ENCODE data around the gene RNF121. TPM values are rescaled to one million over a fixed set of nuclear protein-coding genes. Genes with fewer than 3 reads are reported as not detected.

The RNF121 gene
- total RNA-seq, 2 donors from 2014 or later: 34.4 to 45.5 TPM

DNA sequence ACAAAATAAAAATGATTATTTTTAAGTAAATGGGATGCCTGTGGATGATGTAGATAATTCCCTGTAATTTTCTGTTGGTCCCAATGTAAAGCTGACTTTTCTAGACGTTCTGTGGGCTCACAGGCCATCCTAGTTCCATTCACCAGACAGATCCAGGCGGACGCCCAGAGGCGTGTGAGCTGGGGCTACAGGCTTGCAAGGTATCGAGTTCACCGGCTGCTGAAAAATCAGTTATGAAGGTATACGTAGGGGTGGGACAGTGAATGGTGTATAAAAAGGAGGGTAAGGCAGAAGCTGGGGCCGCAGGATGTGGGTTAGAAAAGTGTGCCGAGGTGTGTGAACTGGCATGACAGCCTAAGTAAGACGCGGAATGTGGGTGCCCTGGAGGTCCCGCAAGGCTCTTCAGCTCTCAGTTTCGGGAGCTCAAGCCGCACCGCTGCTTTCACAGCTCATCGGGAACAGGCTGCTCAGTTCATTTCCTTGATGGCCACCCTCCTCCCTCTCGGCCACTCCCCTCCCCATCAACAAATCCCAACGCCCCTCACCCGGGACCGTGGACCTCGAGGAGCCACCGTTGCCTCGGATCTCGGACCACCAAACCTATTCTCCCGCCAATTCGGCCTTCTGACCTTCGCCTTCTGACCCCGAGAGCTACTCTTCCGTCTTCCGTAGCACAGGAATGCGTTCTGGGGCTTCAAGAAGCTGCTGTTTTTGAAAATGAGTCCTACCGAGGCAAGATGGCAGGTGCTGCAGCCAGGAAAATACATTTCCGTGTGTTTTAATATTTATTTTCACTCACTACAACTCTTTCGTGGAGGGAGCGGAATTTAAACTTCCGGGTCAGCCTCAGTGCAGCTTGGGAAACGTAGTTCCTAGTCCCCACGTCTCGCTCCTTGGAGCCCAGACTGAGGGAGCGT lies 768 bp upstream of the RNF121 start, which contains the start of gene XNDC1N:
Gene XNDC1N, minus strand, starts transcription at position 775 of the 917 bp plus-strand sequence. CDS start 5,241 bp downstream, outside the sequence.
- ATAC-seq (peak; percentile 88 to 91), DNase-seq (ENCODE audit: low spot score) (peak; percentile 80)
- Mint-ChIP-seq H3K4me1 (ENCODE audit: low read depth in 2 of 2) (peaks cover 35 to 39% of the 10 kb centered on the region in 2 donors), H3K27ac (peak within 1 kb of the TSS; percentile 97 to 99), H3K36me3 (no peaks in the 10 kb centered on the region), H3K9me3 (no peaks in the 10 kb centered on the region), H3K4me3 (peak within 1 kb of the TSS; percentile 92), H3K27me3 (no peaks in the 10 kb centered on the region)

DNA sequence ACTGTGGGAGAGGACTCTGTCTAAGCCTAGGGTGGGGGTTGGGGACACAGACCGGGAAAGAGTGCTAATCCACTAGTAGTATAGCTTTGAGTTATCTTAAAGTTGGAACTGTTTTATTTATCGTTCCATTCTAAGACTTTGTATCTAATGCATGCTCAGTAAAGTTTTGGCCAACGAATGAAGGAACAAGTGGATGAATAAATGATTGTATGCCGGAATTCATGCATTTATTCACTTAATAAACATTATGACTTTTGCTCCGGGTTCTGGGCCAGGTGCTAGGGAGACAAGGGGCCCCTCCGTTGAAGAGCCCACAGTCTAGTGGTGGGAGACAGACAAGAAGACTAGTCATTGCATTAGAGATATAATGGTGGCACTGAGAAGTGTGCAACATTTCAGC lies 645 bp downstream of the RNF121 start:
- Mint-ChIP-seq H3K4me1 (ENCODE audit: low read depth in 2 of 2) (peaks cover 45 to 49% of the 10 kb centered on the region in 2 donors), H3K27ac (peak overlapping the region; percentile 97 to 99), H3K4me3 (peak overlapping the region; percentile 92), H3K36me3 (no peaks in the 10 kb centered on the region), H3K27me3 (no peaks in the 10 kb centered on the region), H3K9me3 (no peaks in the 10 kb centered on the region)
- DNase-seq (ENCODE audit: low spot score): no peak
- no peak for ATAC-seq

- H3K9me3 Mint-ChIP-seq: no peaks in the 10 kb centered on the region
- no peaks in the 10 kb centered on the region for H3K27me3 Mint-ChIP-seq
- H3K4me1 Mint-ChIP-seq (ENCODE audit: low read depth in 2 of 2): peaks cover 47 to 50% of the 10 kb centered on the region in 2 donors
- H3K36me3 Mint-ChIP-seq: no peaks in the 10 kb centered on the region
- DNase-seq (ENCODE audit: low spot score) (no peak), ATAC-seq (no peak)
- H3K27ac Mint-ChIP-seq: peak overlapping the region; percentile 97 to 99
- peak overlapping the region; percentile 92 for H3K4me3 Mint-ChIP-seq
Measured at GRCh38 chr11:71930556-71931244, 1.9 kb downstream of the RNF121 start.

GRCh38 chr11:71931245-71931602 lies 2.4 kb downstream of the RNF121 start:
- ATAC-seq: no peak
- Mint-ChIP-seq H3K9me3 (no peaks in the 10 kb centered on the region), H3K27me3 (no peaks in the 10 kb centered on the region), H3K27ac (no peak overlapping the region), H3K36me3 (no peaks in the 10 kb centered on the region), H3K4me3 (peak overlapping the region; percentile 92), H3K4me1 (ENCODE audit: low read depth in 2 of 2) (peaks cover 47 to 50% of the 10 kb centered on the region in 2 donors)
- no peak for DNase-seq (ENCODE audit: low spot score)

DNA sequence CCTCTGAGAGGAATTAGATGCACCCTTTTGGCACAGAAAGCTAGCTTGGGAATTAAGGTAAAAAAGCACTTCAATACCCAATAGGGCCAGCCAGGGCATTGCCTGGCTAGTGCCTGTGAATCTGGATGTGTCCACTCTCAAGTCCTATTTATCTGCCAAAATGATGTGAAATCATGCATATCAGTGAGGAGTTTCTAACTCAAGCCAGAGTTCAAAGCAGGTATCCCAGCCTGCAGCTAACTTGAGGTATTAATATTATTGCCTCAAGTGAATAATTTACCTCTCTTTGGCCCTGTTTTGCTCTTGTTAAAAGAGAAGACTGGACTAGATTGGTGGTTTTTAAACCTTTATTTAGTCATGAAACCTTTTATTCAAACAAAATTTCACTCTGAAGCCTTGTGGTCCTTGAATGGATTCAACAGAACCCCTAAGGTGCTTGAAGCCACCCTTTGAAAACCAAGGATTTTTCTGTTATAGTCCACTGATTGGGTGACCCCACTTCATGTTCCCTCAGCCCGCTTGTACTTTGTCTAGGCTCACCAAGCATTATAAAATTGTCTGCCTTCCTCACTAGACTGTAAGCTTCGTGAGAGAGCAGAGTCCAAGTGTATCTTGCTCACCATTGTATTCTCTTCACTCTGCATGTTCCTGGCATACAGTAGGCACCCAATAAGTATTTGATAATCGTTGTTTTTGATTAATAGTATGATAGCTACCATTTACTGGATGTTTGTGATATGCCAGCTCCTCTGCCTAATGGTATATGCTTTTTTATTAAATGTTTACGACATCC lies 4.5 kb downstream of the RNF121 start:
- H3K36me3 Mint-ChIP-seq: peaks cover 4% of the 10 kb centered on the region
- no peaks in the 10 kb centered on the region for H3K27me3 Mint-ChIP-seq
- DNase-seq (ENCODE audit: low spot score) (no peak), ATAC-seq (no peak)
- no peaks in the 10 kb centered on the region for H3K9me3 Mint-ChIP-seq
- peak overlapping the region in 1 of 2 donors; percentile 50 for H3K27ac Mint-ChIP-seq
- H3K4me1 Mint-ChIP-seq (ENCODE audit: low read depth in 2 of 2): peaks cover 43 to 48% of the 10 kb centered on the region in 2 donors
- H3K4me3 Mint-ChIP-seq: no peak overlapping the region

- H3K27ac Mint-ChIP-seq: peak overlapping the region; percentile 9 to 50
- peak in 1 of 2 donors; percentile 72 for ATAC-seq
Measured at GRCh38 chr11:71934213-71934612, 5.4 kb downstream of the RNF121 start.

GRCh38 chr11:71935338-71935925 lies 6.6 kb downstream of the RNF121 start:
- peaks cover 4% of the 10 kb centered on the region for H3K36me3 Mint-ChIP-seq
- H3K27ac Mint-ChIP-seq: no peak overlapping the region
- DNase-seq (ENCODE audit: low spot score) (no peak), ATAC-seq (no peak)
- no peaks in the 10 kb centered on the region for H3K9me3 Mint-ChIP-seq
- no peak overlapping the region for H3K4me3 Mint-ChIP-seq
- H3K27me3 Mint-ChIP-seq: no peaks in the 10 kb centered on the region
- H3K4me1 Mint-ChIP-seq (ENCODE audit: low read depth in 2 of 2): peaks cover 28% of the 10 kb centered on the region in 2 donors

More at GRCh38 chr11:71934213-71934612, 5.4 kb downstream of the RNF121 start:
- H3K4me1 Mint-ChIP-seq (ENCODE audit: low read depth in 2 of 2): peaks cover 40% of the 10 kb centered on the region in 2 donors
- no peaks in the 10 kb centered on the region for H3K27me3 Mint-ChIP-seq
- no peaks in the 10 kb centered on the region for H3K9me3 Mint-ChIP-seq
- H3K4me3 Mint-ChIP-seq: peak overlapping the region; percentile 4
- DNase-seq (ENCODE audit: low spot score): no peak
- H3K36me3 Mint-ChIP-seq: peaks cover 4% of the 10 kb centered on the region

DNA sequence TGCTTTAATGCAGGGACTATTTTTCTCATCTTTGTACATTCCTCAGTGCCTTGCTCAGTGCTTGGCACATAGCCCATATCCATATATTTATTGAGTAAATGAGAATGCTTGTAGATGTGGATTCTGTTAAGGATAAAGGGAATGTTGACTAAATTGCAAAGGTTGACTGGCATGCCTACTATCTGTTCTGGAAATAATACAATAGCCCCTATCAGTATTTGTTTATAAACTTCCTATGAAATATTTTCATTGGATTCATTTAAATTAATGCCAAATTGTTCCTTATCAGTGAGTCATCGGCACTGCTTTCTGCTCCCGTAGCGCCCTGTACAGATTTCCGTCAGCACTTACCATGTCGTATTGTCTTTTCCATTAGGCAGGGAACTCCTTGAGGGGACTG lies 8.0 kb downstream of the RNF121 start:
- no peak overlapping the region for H3K27ac Mint-ChIP-seq
- H3K4me1 Mint-ChIP-seq (ENCODE audit: low read depth in 2 of 2): peaks cover 14 to 16% of the 10 kb centered on the region in 2 donors
- peaks cover 4% of the 10 kb centered on the region for H3K36me3 Mint-ChIP-seq
- ATAC-seq (no peak), DNase-seq (ENCODE audit: low spot score) (no peak)
- no peaks in the 10 kb centered on the region for H3K9me3 Mint-ChIP-seq
- no peak overlapping the region for H3K4me3 Mint-ChIP-seq
- no peaks in the 10 kb centered on the region for H3K27me3 Mint-ChIP-seq

GRCh38 chr11:71937826-71938225 lies 9.0 kb downstream of the RNF121 start:
- Mint-ChIP-seq H3K4me1 (ENCODE audit: low read depth in 2 of 2) (peaks cover 13 to 14% of the 10 kb centered on the region in 2 donors), H3K27ac (no peak overlapping the region), H3K9me3 (no peaks in the 10 kb centered on the region), H3K36me3 (peaks cover 4% of the 10 kb centered on the region), H3K27me3 (no peaks in the 10 kb centered on the region), H3K4me3 (no peak overlapping the region)
- no peak for ATAC-seq
- DNase-seq (ENCODE audit: low spot score): no peak

- Mint-ChIP-seq H3K4me3 (no peak overlapping the region), H3K9me3 (no peaks in the 10 kb centered on the region), H3K27ac (no peak overlapping the region), H3K4me1 (ENCODE audit: low read depth in 2 of 2) (peaks cover 7 to 8% of the 10 kb centered on the region in 2 donors), H3K36me3 (peaks cover 4% of the 10 kb centered on the region), H3K27me3 (no peaks in the 10 kb centered on the region)
- ATAC-seq (no peak), DNase-seq (ENCODE audit: low spot score) (no peak)
Measured at GRCh38 chr11:71940561-71941219, 11.8 kb downstream of the RNF121 start.

DNA sequence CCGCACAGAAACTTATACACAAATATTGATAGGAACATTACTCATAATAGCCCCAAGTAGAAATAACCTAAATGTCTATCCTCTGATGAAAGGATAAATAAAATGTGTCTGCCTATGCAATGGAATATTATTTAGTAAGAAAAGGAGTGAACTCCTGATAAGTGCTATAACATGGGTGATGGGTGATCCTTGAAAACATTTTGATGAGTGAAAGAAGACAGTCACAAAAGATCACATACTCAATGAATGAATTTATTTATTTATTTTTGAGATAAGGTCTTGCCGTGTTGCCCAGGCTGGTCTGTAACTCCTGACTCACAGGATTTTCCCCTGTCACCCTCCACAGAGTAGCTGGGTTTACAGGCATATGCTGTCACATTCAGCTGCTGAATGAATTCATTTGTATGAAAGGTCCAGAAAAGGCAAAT lies 17.3 kb downstream of the RNF121 start:
- no peak overlapping the region for H3K27ac Mint-ChIP-seq
- H3K9me3 Mint-ChIP-seq: no peaks in the 10 kb centered on the region
- H3K36me3 Mint-ChIP-seq: no peaks in the 10 kb centered on the region
- peaks cover 13 to 19% of the 10 kb centered on the region in 2 donors for H3K4me1 Mint-ChIP-seq (ENCODE audit: low read depth in 2 of 2)
- no peak for DNase-seq (ENCODE audit: low spot score)
- no peak overlapping the region for H3K4me3 Mint-ChIP-seq
- H3K27me3 Mint-ChIP-seq: no peaks in the 10 kb centered on the region
- no peak for ATAC-seq

DNA sequence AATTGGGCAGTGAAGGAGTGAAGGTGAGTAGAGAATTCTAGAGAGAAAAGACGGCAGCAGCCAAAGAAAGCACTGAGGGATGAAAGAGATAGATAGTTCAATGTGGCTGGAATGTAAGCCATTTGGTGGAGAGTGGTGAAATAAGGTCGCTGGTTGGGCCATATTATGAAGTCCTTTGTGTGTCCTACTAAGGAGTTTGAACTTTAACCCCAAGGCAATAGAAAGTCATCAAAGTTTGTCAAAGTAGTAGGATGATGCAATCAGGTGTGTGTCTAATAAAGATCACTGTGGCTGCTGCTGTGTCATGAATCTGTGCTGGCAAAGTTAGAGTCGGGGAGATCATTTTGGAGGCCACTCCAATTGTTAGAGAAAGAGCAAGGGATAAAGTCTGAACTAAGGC lies 18.7 kb downstream of the RNF121 start:
- H3K27ac Mint-ChIP-seq: no peak overlapping the region
- DNase-seq (ENCODE audit: low spot score): no peak
- H3K36me3 Mint-ChIP-seq: no peaks in the 10 kb centered on the region
- no peak for ATAC-seq
- H3K27me3 Mint-ChIP-seq: no peaks in the 10 kb centered on the region
- H3K9me3 Mint-ChIP-seq: no peaks in the 10 kb centered on the region
- H3K4me3 Mint-ChIP-seq: no peak overlapping the region
- peaks cover 13 to 19% of the 10 kb centered on the region in 2 donors for H3K4me1 Mint-ChIP-seq (ENCODE audit: low read depth in 2 of 2)

All from natural killer cell treated with Interleukin-12 subunit alpha and Interleukin-12 subunit beta and Interleukin-15 and Interleukin-18, amount 100 ng/mL, for 72 hours (primary cell).